Memory B cell (primary cell): ENCODE results near the gene ISCA2.
"Not testable (repeated sequence)": the region's sequence is repeated elsewhere in the genome, so short reads cannot be mapped to it uniquely, and the experiment has no call there.

Source experiments
- ATAC-seq: fragments of 150-1000 bp; cut with Tn5 transposase; 2 replicates; pipeline ENCODE4 v1.10.0; 2021; ENCODE audit warnings: low read depth, mild to moderate bottlenecking, moderate library complexity
- DNase-seq, 2 donors: peaks; one replicate each; pipeline ENCODE4 v3.0.0; 2022; ENCODE audit warnings: low spot score in 2 of 2
- H3K27ac Mint-ChIP-seq: one replicate; pipeline ENCODE4 v1.8.0; 2022; ENCODE audit warnings: mild to moderate bottlenecking, moderate library complexity, mixed read lengths
- H3K27me3 Mint-ChIP-seq: one replicate; pipeline ENCODE4 v1.8.0; 2022; ENCODE audit warnings: mixed read lengths
- H3K36me3 Mint-ChIP-seq: one replicate; pipeline ENCODE4 v1.8.0; 2022; ENCODE audit warnings: mild to moderate bottlenecking, mixed read lengths
- H3K4me1 Mint-ChIP-seq: one replicate; pipeline ENCODE4 v1.8.0; 2022; ENCODE audit warnings: mixed read lengths
- H3K4me3 Mint-ChIP-seq: one replicate; pipeline ENCODE4 v1.8.0; 2022; ENCODE audit warnings: mild to moderate bottlenecking, moderate library complexity, mixed read lengths
- H3K9me3 Mint-ChIP-seq: one replicate; pipeline ENCODE4 v1.8.0; 2022; ENCODE audit warnings: mixed read lengths

Gene ISCA2

GRCh38 chr14:74493343-74494261 lies at the start of gene ISCA2:
Gene ISCA2 (plus strand): TSS chr14:74493765. CDS start chr14:74493775, 10 bp downstream.
- Mint-ChIP-seq H3K27ac (no peak within 1 kb of the TSS), H3K4me1 (peaks cover 19% of the 10 kb centered on the region), H3K9me3 (no peaks in the 10 kb centered on the region), H3K36me3 (no peaks in the 10 kb centered on the region), H3K4me3 (no peak within 1 kb of the TSS), H3K27me3 (no peaks in the 10 kb centered on the region)
- peak; percentile 94 to 99 for DNase-seq
- peak; percentile 85 for ATAC-seq

- DNase-seq (no peak), ATAC-seq (no peak)
- Mint-ChIP-seq H3K4me3 (no peak overlapping the region), H3K27ac (no peak overlapping the region), H3K4me1 (no peaks in the 10 kb centered on the region), H3K9me3 (peaks cover 1% of the 10 kb centered on the region), H3K36me3 (no peaks in the 10 kb centered on the region), H3K27me3 (no peaks in the 10 kb centered on the region)
Measured at GRCh38 chr14:74444866-74445265, 48.7 kb upstream of the ISCA2 start.

- not testable (repeated sequence) for H3K9me3 Mint-ChIP-seq, H3K36me3 Mint-ChIP-seq, H3K27ac Mint-ChIP-seq, ATAC-seq, H3K4me3 Mint-ChIP-seq, DNase-seq, H3K4me1 Mint-ChIP-seq, H3K27me3 Mint-ChIP-seq
Measured at GRCh38 chr14:74454397-74454796, 39.2 kb upstream of the ISCA2 start.

GRCh38 chr14:74456684-74457564 lies 36.6 kb upstream of the ISCA2 start:
- H3K4me1 Mint-ChIP-seq = no peaks in the 10 kb centered on the region
- H3K27me3 Mint-ChIP-seq = peaks cover 11% of the 10 kb centered on the region
- H3K4me3 Mint-ChIP-seq = no peak overlapping the region
- peaks cover 4% of the 10 kb centered on the region for H3K36me3 Mint-ChIP-seq
- no peak for DNase-seq
- no peak overlapping the region for H3K27ac Mint-ChIP-seq
- H3K9me3 Mint-ChIP-seq = peaks cover 4% of the 10 kb centered on the region
- no peak for ATAC-seq

GRCh38 chr14:74457565-74457895 lies 36.0 kb upstream of the ISCA2 start:
- Mint-ChIP-seq H3K9me3 (peaks cover 4% of the 10 kb centered on the region), H3K27ac (no peak overlapping the region), H3K36me3 (peaks cover 2% of the 10 kb centered on the region), H3K27me3 (peaks cover 11% of the 10 kb centered on the region), H3K4me1 (no peaks in the 10 kb centered on the region), H3K4me3 (no peak overlapping the region)
- DNase-seq = no peak
- no peak for ATAC-seq

GRCh38 chr14:74459289-74459946 lies 34.1 kb upstream of the ISCA2 start:
- H3K4me1 Mint-ChIP-seq = no peaks in the 10 kb centered on the region
- DNase-seq = peak in 1 of 2 donors; percentile 8
- peak; percentile 57 for ATAC-seq
- H3K27me3 Mint-ChIP-seq = peaks cover 11% of the 10 kb centered on the region
- no peaks in the 10 kb centered on the region for H3K36me3 Mint-ChIP-seq
- H3K9me3 Mint-ChIP-seq = peaks cover 1% of the 10 kb centered on the region
- no peak overlapping the region for H3K4me3 Mint-ChIP-seq
- H3K27ac Mint-ChIP-seq = no peak overlapping the region

GRCh38 chr14:74459976-74460375 lies 33.6 kb upstream of the ISCA2 start:
- H3K4me3 Mint-ChIP-seq = no peak overlapping the region
- no peaks in the 10 kb centered on the region for H3K4me1 Mint-ChIP-seq
- DNase-seq = no peak
- no peak for ATAC-seq
- no peak overlapping the region for H3K27ac Mint-ChIP-seq
- peaks cover 11% of the 10 kb centered on the region for H3K27me3 Mint-ChIP-seq
- H3K9me3 Mint-ChIP-seq = no peaks in the 10 kb centered on the region
- H3K36me3 Mint-ChIP-seq = no peaks in the 10 kb centered on the region

- H3K36me3 Mint-ChIP-seq = no peaks in the 10 kb centered on the region
- H3K4me1 Mint-ChIP-seq = no peaks in the 10 kb centered on the region
- H3K27me3 Mint-ChIP-seq = peaks cover 7% of the 10 kb centered on the region
Measured at GRCh38 chr14:74462993-74463392, 30.6 kb upstream of the ISCA2 start.

GRCh38 chr14:74463697-74464096 lies 29.9 kb upstream of the ISCA2 start:
- peaks cover 7% of the 10 kb centered on the region for H3K27me3 Mint-ChIP-seq
- H3K9me3 Mint-ChIP-seq = no peaks in the 10 kb centered on the region
- no peak overlapping the region for H3K4me3 Mint-ChIP-seq
- H3K36me3 Mint-ChIP-seq = peaks cover under 1% of the 10 kb centered on the region
- no peak overlapping the region for H3K27ac Mint-ChIP-seq
- ATAC-seq = no peak
- no peaks in the 10 kb centered on the region for H3K4me1 Mint-ChIP-seq
- no peak for DNase-seq

More at GRCh38 chr14:74462993-74463392, 30.6 kb upstream of the ISCA2 start:
- Mint-ChIP-seq H3K9me3 (no peaks in the 10 kb centered on the region), H3K4me3 (no peak overlapping the region), H3K27ac (no peak overlapping the region)
- ATAC-seq = no peak
- no peak for DNase-seq

GRCh38 chr14:74464785-74465184 lies 28.8 kb upstream of the ISCA2 start:
- Mint-ChIP-seq H3K4me3 (no peak overlapping the region), H3K4me1 (no peaks in the 10 kb centered on the region), H3K27me3 (peaks cover 7% of the 10 kb centered on the region), H3K36me3 (peaks cover 3% of the 10 kb centered on the region), H3K27ac (no peak overlapping the region), H3K9me3 (no peaks in the 10 kb centered on the region)
- DNase-seq (no peak), ATAC-seq (no peak)

GRCh38 chr14:74465335-74465734 lies 28.2 kb upstream of the ISCA2 start:
- H3K4me1 Mint-ChIP-seq = no peaks in the 10 kb centered on the region
- no peaks in the 10 kb centered on the region for H3K9me3 Mint-ChIP-seq
- H3K27ac Mint-ChIP-seq = no peak overlapping the region
- H3K27me3 Mint-ChIP-seq = peaks cover 4% of the 10 kb centered on the region
- H3K4me3 Mint-ChIP-seq = no peak overlapping the region
- H3K36me3 Mint-ChIP-seq = peaks cover 3% of the 10 kb centered on the region
- no peak for ATAC-seq
- DNase-seq = no peak

GRCh38 chr14:74468513-74468912 lies 25.1 kb upstream of the ISCA2 start:
- Mint-ChIP-seq H3K4me3 (no peak overlapping the region), H3K27ac (no peak overlapping the region)
- no peak for ATAC-seq

GRCh38 chr14:74469548-74470518 lies 23.7 kb upstream of the ISCA2 start:
- Mint-ChIP-seq H3K27me3 (no peaks in the 10 kb centered on the region), H3K36me3 (peaks cover 19% of the 10 kb centered on the region), H3K27ac (no peak overlapping the region), H3K4me1 (peaks cover 6% of the 10 kb centered on the region), H3K4me3 (no peak overlapping the region), H3K9me3 (peaks cover 3% of the 10 kb centered on the region)
- ATAC-seq = no peak
- DNase-seq = no peak

More at GRCh38 chr14:74468513-74468912, 25.1 kb upstream of the ISCA2 start:
- no peak for DNase-seq
- Mint-ChIP-seq H3K27me3 (no peaks in the 10 kb centered on the region), H3K36me3 (peaks cover 9% of the 10 kb centered on the region), H3K9me3 (peaks cover 3% of the 10 kb centered on the region), H3K4me1 (peaks cover 5% of the 10 kb centered on the region)
